COLO829 (cell line): ENCODE data around the gene PIM3.

ENCODE experiments used
- DNase-seq: peaks from one replicate; pipeline ENCODE4 v3.0.0; 2012; ENCODE audit warnings: low spot score

Gene PIM3

GRCh38 chr22:49928185-49928495, 32.4 kb upstream of the PIM3 start:
- no peak for DNase-seq

- DNase-seq = no peak
Observed at GRCh38 chr22:49928555-49929210, 31.9 kb upstream of the PIM3 start.

- DNase-seq = peak; percentile 57
Observed at GRCh38 chr22:49929211-49929979, 31.2 kb upstream of the PIM3 start.

GRCh38 chr22:49929994-49930575, 30.5 kb upstream of the PIM3 start:
- DNase-seq = no peak

- DNase-seq = peak; percentile 59
Observed at GRCh38 chr22:49930596-49931412, 29.8 kb upstream of the PIM3 start.

- DNase-seq = no peak
Observed at GRCh38 chr22:49933236-49934159, 27.1 kb upstream of the PIM3 start.

- DNase-seq = no peak
Observed at GRCh38 chr22:49934160-49934890, 26.2 kb upstream of the PIM3 start.

GRCh38 chr22:49934891-49935557, 25.5 kb upstream of the PIM3 start:
- no peak for DNase-seq

GRCh38 chr22:49935561-49935960, 25.0 kb upstream of the PIM3 start:
- no peak for DNase-seq

- peak; percentile 56 for DNase-seq
Observed at GRCh38 chr22:49936018-49936972, 24.3 kb upstream of the PIM3 start.

GRCh38 chr22:49936973-49937757, 23.4 kb upstream of the PIM3 start:
- DNase-seq = peak; percentile 44

GRCh38 chr22:49937758-49938564, 22.6 kb upstream of the PIM3 start:
- DNase-seq = peak; percentile 81

GRCh38 chr22:49938565-49939136, 21.9 kb upstream of the PIM3 start:
- DNase-seq = no peak

- DNase-seq = no peak
Observed at GRCh38 chr22:49941507-49942316, 18.9 kb upstream of the PIM3 start.

GRCh38 chr22:49942565-49943404, 17.8 kb upstream of the PIM3 start:
- no peak for DNase-seq
